Keratinocyte (primary cell): ENCODE measurements around the gene SACM1L. TPM values are rescaled to one million over a fixed set of nuclear protein-coding genes. Genes with fewer than 3 reads are reported as not detected.

Experiments used
- DNase-seq: peaks from one replicate; pipeline ENCODE4 v3.0.0-alpha.2; 2011; ENCODE audit warnings: low read depth, missing footprints, low spot score
- FAIRE-seq: peaks from 2 replicates; lab custom pipeline; 2011; peaks lifted over from hg19 to GRCh38; lab: Jason Lieb, UNC
- H2AFZ ChIP-seq: 2 replicates; pipeline ENCODE4 v1.6.0; 2012; ENCODE audit warnings: low read length, control low read depth, inconsistent platforms; ENCODE audit not compliant: control insufficient read depth
- H3K27ac ChIP-seq: 2 replicates; pipeline ENCODE4 v1.5.1; 2011; ENCODE audit warnings: low read length; ENCODE audit not compliant: control insufficient read depth, insufficient read depth
- H3K27me3 ChIP-seq: 3 replicates; pipeline ENCODE4 v1.6.0; 2011; ENCODE audit warnings: low read length; ENCODE audit not compliant: control insufficient read depth, insufficient read depth; ENCODE audit errors: extremely low read depth
- H3K36me3 ChIP-seq, 2 experiments: 2 replicates in 1 of 2; 3 replicates in 1 of 2; pipeline ENCODE4 v1.5.1; 2011; ENCODE audit warnings: low read length in 2 of 2, mild to moderate bottlenecking in 1 of 2; ENCODE audit not compliant: control insufficient read depth in 2 of 2, insufficient read depth in 2 of 2; ENCODE audit errors: extremely low read depth in 1 of 2
- H3K4me1 ChIP-seq: 3 replicates; pipeline ENCODE4 v1.5.1; 2011; ENCODE audit warnings: low read length; ENCODE audit not compliant: control insufficient read depth, insufficient read depth; ENCODE audit errors: extremely low read depth
- H3K4me2 ChIP-seq: 3 replicates; pipeline ENCODE4 v1.6.0; 2011; ENCODE audit warnings: low read depth, low read length; ENCODE audit not compliant: control insufficient read depth, insufficient read depth; ENCODE audit errors: extremely low read depth
- H3K4me3 ChIP-seq, 3 experiments: fragments of 200-600 bp in 1 of 3; sonication (generic) in 1 of 3; 2 replicates in 2 of 3; 3 replicates in 1 of 3; pipeline ENCODE4 v1.5.1; 2011 to 2016; ENCODE audit warnings: low read length in 3 of 3, mild to moderate bottlenecking in 3 of 3, control low read depth in 2 of 3, inconsistent platforms in 1 of 3, low read depth in 1 of 3, mixed read lengths in 1 of 3, mixed run types in 1 of 3, moderate library complexity in 1 of 3; ENCODE audit not compliant: control insufficient read depth in 2 of 3, insufficient read depth in 2 of 3; ENCODE audit errors: extremely low read depth in 1 of 3
- H3K79me2 ChIP-seq: 2 replicates; pipeline ENCODE4 v1.6.0; 2012; ENCODE audit warnings: low read length; ENCODE audit not compliant: control insufficient read depth, insufficient read depth
- H3K9ac ChIP-seq: 3 replicates; pipeline ENCODE4 v1.6.0; 2011; ENCODE audit warnings: low read length; ENCODE audit not compliant: control insufficient read depth, insufficient read depth; ENCODE audit errors: extremely low read depth
- H3K9me1 ChIP-seq: 3 replicates; pipeline ENCODE4 v1.6.0; 2011; ENCODE audit warnings: low read length; ENCODE audit not compliant: control insufficient read depth, insufficient read depth; ENCODE audit errors: extremely low read depth
- H3K9me3 ChIP-seq: 2 replicates; pipeline ENCODE4 v1.5.1; 2012; ENCODE audit warnings: low read depth, low read length; ENCODE audit not compliant: control insufficient read depth
- H4K20me1 ChIP-seq: 3 replicates; pipeline ENCODE4 v1.6.0; 2011; ENCODE audit warnings: low read length; ENCODE audit not compliant: control insufficient read depth, insufficient read depth; ENCODE audit errors: extremely low read depth
- CTCF ChIP-seq, 3 experiments: IDR thresholded peaks in 1 of 3; conservative IDR thresholded peaks in 1 of 3; optimal IDR thresholded peaks in 1 of 3; 2 replicates in 2 of 3; 3 replicates in 1 of 3; pipeline versions ENCODE3 to v1.5.1; 2011; ENCODE audit warnings: low read length in 3 of 3, mild to moderate bottlenecking in 3 of 3, moderate library complexity in 2 of 3, control low read depth in 1 of 3, inconsistent platforms in 1 of 3; ENCODE audit not compliant: insufficient read depth in 2 of 3; ENCODE audit errors: extremely low read depth in 1 of 3
- EZH2 ChIP-seq: IDR thresholded peaks from one replicate; pipeline ENCODE4 v1.6.1; 2012; ENCODE audit warnings: inconsistent platforms, mild to moderate bottlenecking, low read length, moderate library complexity
- dilution Hi-C: fragments of 300-500 bp; cut with MboI; formaldehyde crosslinking; loops from one replicate; pipeline ENCODE4 v1.7.0; 2020; ENCODE audit warnings: low sequenced_read_pairs; ENCODE audit not compliant: extremely low pct_ligation_motif_present
- polyA plus RNA-seq, 5 experiments: library from polyadenylated mRNA; depleted of rRNA in 3 of 5; stranded (reverse) in 3 of 5; stranded (forward) in 1 of 5; unstranded in 1 of 5; fragments of >200 nt; gene quantifications; 1 replicate in 1 of 5; 2 replicates in 3 of 5; 3 replicates in 1 of 5; pipeline versions ENCODE4 v1.2.1 to v1.2.3, GENCODE V29; 2011 to 2012; ENCODE audit warnings: missing spikeins in 2 of 5, low read depth in 1 of 5, low replicate concordance in 1 of 5

The SACM1L gene
- polyA plus RNA-seq, 1 donor (not counting 4 experiments of a cell fraction or from before 2014, with no cell fraction given): 44.3 TPM

GRCh38 chr3:45679805-45680204 lies 9.4 kb upstream of the SACM1L start:
- Histone ChIP-seq H3K36me3 (peaks cover 5 to 13% of the 10 kb centered on the region in 2 experiments), H3K9ac (no peak overlapping the region), H3K9me1 (no peaks in the 10 kb centered on the region), H3K27ac (no peak overlapping the region), H3K4me2 (no peak overlapping the region), H3K4me1 (peaks cover 17% of the 10 kb centered on the region), H4K20me1 (no peaks in the 10 kb centered on the region), H3K79me2 (no peaks in the 10 kb centered on the region), H3K27me3 (no peaks in the 10 kb centered on the region), H2AFZ (no peak overlapping the region), H3K4me3 (no peak overlapping the region), H3K9me3 (no peaks in the 10 kb centered on the region)
- FAIRE-seq: no peak
- TF ChIP-seq CTCF (optimal IDR thresholded peaks at IDR 0.05 in 1 of 3, IDR thresholded peaks at IDR 0.05 in 1 of 3, conservative IDR thresholded peaks at IDR 0.05 in 1 of 3; ENCODE audit: extremely low read depth in 1 of 3, insufficient read depth in 2 of 3, low read length in 3 of 3) (no peak), EZH2 (no peak)
- DNase-seq: no peak
- dilution Hi-C loops: no loop called here

GRCh38 chr3:45681221-45681620 lies 8.0 kb upstream of the SACM1L start:
- Histone ChIP-seq H3K9ac (no peak overlapping the region), H3K4me2 (no peak overlapping the region), H3K9me1 (no peaks in the 10 kb centered on the region), H3K9me3 (no peaks in the 10 kb centered on the region), H3K36me3 (peaks cover 5 to 10% of the 10 kb centered on the region in 2 experiments), H4K20me1 (no peaks in the 10 kb centered on the region), H3K27ac (no peak overlapping the region), H2AFZ (no peak overlapping the region), H3K4me3 (no peak overlapping the region), H3K79me2 (no peaks in the 10 kb centered on the region), H3K4me1 (peaks cover 16% of the 10 kb centered on the region), H3K27me3 (no peaks in the 10 kb centered on the region)
- dilution Hi-C loops: no loop called here
- TF ChIP-seq CTCF (optimal IDR thresholded peaks at IDR 0.05 in 1 of 3, IDR thresholded peaks at IDR 0.05 in 1 of 3, conservative IDR thresholded peaks at IDR 0.05 in 1 of 3; ENCODE audit: extremely low read depth in 1 of 3, insufficient read depth in 2 of 3, low read length in 3 of 3): no peak
- TF ChIP-seq EZH2: no peak
- no peak for DNase-seq
- FAIRE-seq: no peak
